SJSA1 (cell line): ENCODE results near the gene GNAS-AS1. TPM values are rescaled to one million over a fixed set of nuclear protein-coding genes. Genes with fewer than 3 reads are reported as not detected.

Experiments used
- DNase-seq, 2 experiments: peaks; one replicate each; pipeline ENCODE4 v3.0.0-alpha.2; 2015 to 2020; ENCODE audit warnings: low spot score in 2 of 2, low read depth in 1 of 2
- H3K27ac ChIP-seq: fragments of 250-450 bp; sonication (Bioruptor Pico); 2 replicates; pipeline ENCODE4 v1.5.1; 2020; ENCODE audit warnings: mild to moderate bottlenecking, moderate library complexity
- H3K27me3 ChIP-seq: fragments of 250-450 bp; sonication (Bioruptor Pico); replicated peaks from 2 replicates; pipeline ENCODE4 v1.5.1; 2020; ENCODE audit warnings: mild to moderate bottlenecking, moderate library complexity
- H3K36me3 ChIP-seq: fragments of 250-450 bp; sonication (Bioruptor Pico); 2 replicates; pipeline ENCODE4 v1.5.1; 2020; ENCODE audit warnings: mild to moderate bottlenecking
- H3K4me1 ChIP-seq: fragments of 250-450 bp; sonication (Bioruptor Pico); replicated peaks from 2 replicates; pipeline ENCODE4 v1.6.1; 2021; ENCODE audit warnings: mild to moderate bottlenecking
- H3K4me3 ChIP-seq: fragments of 250-450 bp; sonication (Bioruptor Pico); 2 replicates; pipeline ENCODE4 v1.5.1; 2020; ENCODE audit warnings: mild to moderate bottlenecking
- H3K9me3 ChIP-seq: fragments of 250-450 bp; sonication (Bioruptor Pico); replicated peaks from 2 replicates; pipeline ENCODE4 v1.5.1; 2020; ENCODE audit warnings: mild to moderate bottlenecking
- total RNA-seq: library from RNA; depleted of rRNA; stranded (reverse); fragments of >200 nt; shearing (Covaris generic); gene quantifications from 2 replicates; pipeline ENCODE4 v1.2.3, GENCODE V29; 2014

GNAS-AS1 gene
- total RNA-seq, 1 experiment from 2014 or later, result not detected

DNA sequence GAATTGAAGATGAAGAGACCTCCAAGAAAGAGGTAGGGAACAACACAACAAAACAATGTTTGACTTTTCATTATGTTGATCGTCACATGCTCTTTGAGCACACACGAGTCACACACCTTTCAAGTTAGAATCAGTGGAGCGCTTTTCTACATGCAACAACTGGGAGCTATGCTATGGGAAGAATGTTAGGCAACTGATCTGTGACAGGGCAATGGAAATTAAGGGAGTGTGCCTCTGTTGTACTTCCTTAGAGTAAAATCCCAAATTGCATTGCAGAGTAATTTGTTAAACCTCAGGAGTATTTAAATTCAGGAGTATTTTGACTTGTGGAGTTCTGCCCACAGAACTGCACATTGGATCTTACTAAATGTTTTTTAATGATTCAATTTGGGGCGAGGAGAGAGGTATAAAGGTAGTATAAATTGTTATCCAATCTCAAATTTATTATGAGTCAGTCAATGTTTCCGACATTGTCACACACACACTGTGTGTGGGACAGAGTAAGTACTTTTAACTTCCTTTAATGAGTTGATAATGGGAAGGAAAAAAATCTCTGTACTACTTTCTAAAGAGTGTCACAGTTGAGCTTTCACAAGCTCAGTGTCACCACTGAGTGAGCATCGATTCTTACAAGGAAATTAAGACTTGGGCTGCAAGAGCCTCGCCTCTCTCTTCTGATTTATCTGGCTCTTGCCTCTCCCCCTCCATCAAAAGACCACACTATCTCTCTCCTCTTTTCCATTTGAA, 12.5 kb upstream of the GNAS-AS1 start:
- Histone ChIP-seq H3K27me3 (peaks cover 23% of the 10 kb centered on the region), H3K4me3 (no peak overlapping the region), H3K36me3 (no peaks in the 10 kb centered on the region), H3K27ac (no peak overlapping the region), H3K9me3 (no peaks in the 10 kb centered on the region), H3K4me1 (no peaks in the 10 kb centered on the region)
- no peak for DNase-seq

DNA sequence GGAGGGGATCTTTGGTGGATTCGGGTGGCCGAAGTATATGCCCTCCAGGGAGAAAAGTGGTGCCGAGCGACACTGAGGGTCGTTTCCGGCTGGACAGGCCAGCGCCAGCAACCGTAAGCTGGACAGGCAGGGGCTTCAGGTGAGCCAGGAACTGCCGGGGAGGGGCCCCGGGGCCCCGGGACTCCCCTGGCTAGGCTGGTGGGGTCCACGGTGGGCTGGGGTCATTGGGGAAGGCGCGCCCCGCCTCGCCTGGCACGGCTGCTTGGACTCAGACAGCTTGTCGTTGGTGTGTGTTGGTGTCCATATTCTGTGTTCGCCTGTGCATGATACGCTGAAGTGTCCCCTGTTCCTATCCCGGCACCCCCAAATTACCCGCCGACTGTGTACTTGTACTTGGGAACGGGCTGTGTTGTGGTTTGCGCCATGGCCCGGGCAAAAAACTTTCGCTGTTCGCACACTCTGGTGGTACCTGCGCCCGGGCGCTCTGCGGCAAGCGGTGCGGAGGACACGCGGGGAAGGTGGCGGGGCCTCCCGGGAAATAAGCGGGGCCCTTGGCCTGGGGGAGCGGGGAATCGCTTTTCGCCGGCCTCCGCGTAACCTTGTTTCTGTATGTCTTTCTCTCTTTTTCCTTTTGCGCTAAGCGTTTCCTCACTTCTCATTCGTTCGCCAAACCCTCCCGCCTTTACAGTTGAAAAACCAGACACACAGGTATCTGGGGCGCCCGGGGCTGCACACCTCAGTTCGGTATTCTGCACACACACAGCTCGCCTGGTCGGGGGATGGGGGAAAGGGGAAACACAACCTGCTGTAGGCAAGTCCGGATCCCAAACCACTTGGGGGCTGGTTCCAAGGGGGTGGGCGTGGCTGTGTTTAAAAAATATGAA, 5.0 kb upstream of the GNAS-AS1 start:
- H3K27ac ChIP-seq, result no peak overlapping the region
- H3K36me3 ChIP-seq, result no peaks in the 10 kb centered on the region
- no peak for DNase-seq
- peaks cover 16% of the 10 kb centered on the region; the same call in 1 of the 2 replicates for H3K9me3 ChIP-seq
- peaks cover 42% of the 10 kb centered on the region for H3K27me3 ChIP-seq
- H3K4me3 ChIP-seq, result no peak overlapping the region
- peaks cover 5% of the 10 kb centered on the region for H3K4me1 ChIP-seq

DNA sequence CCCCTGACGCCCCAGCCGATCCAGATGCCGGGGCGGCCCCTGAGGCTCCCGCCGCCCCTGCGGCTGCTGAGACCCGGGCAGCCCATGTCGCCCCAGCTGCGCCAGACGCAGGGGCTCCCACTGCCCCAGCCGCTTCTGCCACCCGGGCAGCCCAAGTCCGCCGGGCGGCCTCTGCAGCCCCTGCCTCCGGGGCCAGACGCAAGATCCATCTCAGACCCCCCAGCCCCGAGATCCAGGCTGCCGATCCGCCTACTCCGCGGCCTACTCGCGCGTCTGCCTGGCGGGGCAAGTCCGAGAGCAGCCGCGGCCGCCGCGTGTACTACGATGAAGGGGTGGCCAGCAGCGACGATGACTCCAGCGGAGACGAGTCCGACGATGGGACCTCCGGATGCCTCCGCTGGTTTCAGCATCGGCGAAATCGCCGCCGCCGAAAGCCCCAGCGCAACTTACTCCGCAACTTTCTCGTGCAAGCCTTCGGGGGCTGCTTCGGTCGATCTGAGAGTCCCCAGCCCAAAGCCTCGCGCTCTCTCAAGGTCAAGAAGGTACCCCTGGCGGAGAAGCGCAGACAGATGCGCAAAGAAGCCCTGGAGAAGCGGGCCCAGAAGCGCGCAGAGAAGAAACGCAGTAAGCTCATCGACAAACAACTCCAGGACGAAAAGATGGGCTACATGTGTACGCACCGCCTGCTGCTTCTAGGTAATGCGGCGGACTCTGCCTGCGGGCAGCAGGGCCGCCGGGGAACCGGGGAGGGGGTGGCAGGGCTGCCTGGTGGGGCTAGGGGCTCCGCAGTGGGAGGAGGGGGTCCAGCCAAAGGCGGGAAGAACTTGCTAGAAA, 4.2 kb upstream of the GNAS-AS1 start:
- Histone ChIP-seq H3K4me1 (peaks cover 5% of the 10 kb centered on the region), H3K4me3 (no peak overlapping the region), H3K27me3 (peaks cover 36% of the 10 kb centered on the region), H3K36me3 (no peaks in the 10 kb centered on the region), H3K27ac (no peak overlapping the region), H3K9me3 (peaks cover 16% of the 10 kb centered on the region; the same call in 1 of the 2 replicates)
- no peak for DNase-seq

DNA sequence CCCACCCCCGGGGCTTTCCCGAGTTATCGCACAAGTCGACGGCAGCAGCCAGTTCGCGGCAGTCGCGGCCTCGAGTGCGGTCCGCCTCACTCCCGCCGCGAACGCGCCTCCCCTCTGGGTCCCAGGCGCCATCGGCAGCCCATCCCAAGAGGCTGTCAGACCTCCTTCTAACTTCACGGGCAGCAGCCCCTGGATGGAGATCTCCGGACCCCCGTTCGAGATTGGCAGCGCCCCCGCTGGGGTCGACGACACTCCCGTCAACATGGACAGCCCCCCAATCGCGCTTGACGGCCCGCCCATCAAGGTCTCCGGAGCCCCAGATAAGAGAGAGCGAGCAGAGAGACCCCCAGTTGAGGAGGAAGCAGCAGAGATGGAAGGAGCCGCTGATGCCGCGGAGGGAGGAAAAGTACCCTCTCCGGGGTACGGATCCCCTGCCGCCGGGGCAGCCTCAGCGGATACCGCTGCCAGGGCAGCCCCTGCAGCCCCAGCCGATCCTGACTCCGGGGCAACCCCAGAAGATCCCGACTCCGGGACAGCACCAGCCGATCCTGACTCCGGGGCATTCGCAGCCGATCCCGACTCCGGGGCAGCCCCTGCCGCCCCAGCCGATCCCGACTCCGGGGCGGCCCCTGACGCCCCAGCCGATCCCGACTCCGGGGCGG, 3.4 kb upstream of the GNAS-AS1 start:
- H3K27ac ChIP-seq, result no peak overlapping the region
- H3K36me3 ChIP-seq, result no peaks in the 10 kb centered on the region
- H3K4me1 ChIP-seq, result peaks cover 5% of the 10 kb centered on the region
- peaks cover 16% of the 10 kb centered on the region; the same call in 1 of the 2 replicates for H3K9me3 ChIP-seq
- DNase-seq, result no peak
- H3K4me3 ChIP-seq, result no peak overlapping the region
- H3K27me3 ChIP-seq, result peaks cover 35% of the 10 kb centered on the region

DNA sequence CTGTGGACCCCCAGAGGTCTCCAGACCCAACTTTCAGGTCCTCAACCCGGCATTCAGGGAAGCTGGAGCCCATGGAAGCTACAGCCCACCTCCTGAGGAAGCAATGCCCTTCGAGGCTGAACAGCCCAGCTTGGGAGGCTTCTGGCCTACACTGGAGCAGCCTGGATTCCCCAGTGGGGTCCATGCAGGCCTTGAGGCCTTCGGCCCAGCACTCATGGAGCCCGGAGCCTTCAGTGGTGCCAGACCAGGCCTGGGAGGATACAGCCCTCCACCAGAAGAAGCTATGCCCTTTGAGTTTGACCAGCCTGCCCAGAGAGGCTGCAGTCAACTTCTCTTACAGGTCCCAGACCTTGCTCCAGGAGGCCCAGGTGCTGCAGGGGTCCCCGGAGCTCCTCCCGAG, 2.8 kb upstream of the GNAS-AS1 start:
- Histone ChIP-seq H3K4me3 (no peak overlapping the region), H3K4me1 (peaks cover 5% of the 10 kb centered on the region), H3K27me3 (peaks cover 35% of the 10 kb centered on the region), H3K9me3 (peaks cover 16% of the 10 kb centered on the region; the same call in 1 of the 2 replicates), H3K27ac (no peak overlapping the region), H3K36me3 (no peaks in the 10 kb centered on the region)
- no peak for DNase-seq

DNA sequence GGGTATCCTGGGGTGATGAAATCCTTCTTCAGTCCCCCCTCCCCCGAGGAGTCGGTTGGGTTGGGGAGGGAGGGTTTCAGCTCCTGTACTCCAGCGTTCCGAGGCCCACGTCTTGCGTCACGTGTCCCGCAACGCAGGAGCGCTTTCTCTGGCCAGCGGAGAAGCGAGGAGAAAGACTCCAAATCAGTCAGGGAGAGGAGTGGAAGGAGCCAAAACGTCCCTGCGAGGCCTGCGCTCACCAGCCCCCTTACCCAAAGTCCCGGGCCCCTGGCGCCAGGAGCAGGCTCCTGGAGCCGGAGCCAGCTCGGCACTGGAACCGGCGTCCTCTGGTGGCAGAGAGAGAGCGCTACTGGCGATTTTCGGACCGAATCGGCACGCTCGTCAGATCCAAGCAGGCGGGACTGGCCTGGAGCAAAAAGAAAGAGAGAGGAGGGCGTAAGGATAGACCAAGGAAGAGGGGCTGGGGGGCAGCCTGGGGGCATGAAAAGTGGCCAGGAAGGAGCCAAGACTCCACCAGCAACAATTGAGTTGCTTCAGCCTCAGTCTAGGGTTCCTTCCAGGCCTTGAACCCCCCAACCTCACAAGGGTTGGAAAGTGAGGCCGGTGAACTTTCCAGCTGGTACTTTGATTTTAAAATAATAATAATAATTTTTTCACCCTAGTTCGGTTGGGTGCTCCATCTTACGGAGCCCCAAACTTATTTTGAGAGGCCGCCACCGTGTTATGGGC, 2.0 kb upstream of the GNAS-AS1 start, which contains the start of gene GNAS:
TSS of gene GNAS (plus strand) at position 174 of the 729 bp plus-strand sequence.
- Histone ChIP-seq H3K4me3 (no peak within 1 kb of the TSS), H3K36me3 (no peaks in the 10 kb centered on the region), H3K4me1 (peaks cover 5% of the 10 kb centered on the region), H3K27me3 (peaks cover 35% of the 10 kb centered on the region), H3K9me3 (peaks cover 16% of the 10 kb centered on the region; the same call in 1 of the 2 replicates), H3K27ac (no peak within 1 kb of the TSS)
- no peak for DNase-seq

DNA sequence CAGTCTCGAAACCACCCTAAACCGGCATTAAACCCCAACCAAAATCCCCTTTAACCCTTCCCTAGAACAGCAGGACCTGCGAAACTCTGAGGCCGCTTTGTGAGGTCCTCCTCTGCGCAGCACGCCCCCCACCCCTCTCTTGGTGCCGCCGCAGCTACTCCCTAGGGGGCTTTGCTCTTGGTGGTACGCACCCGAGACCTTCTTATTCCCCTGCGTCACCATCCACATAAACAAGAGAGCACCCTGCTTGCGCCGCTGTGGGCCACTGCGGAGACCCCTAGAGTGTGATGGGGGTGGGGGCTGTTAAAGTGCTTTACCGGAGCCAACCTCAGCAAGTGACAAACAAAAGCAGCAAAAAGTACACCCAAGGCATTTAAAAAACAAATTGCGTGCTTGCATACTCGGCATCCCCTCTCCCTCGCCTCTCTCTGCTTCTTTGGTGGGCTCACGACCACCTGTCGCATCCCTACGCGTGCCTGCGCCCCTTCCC, 1.3 kb upstream of the GNAS-AS1 start:
- Histone ChIP-seq H3K9me3 (peaks cover 16% of the 10 kb centered on the region; the same call in 1 of the 2 replicates), H3K36me3 (no peaks in the 10 kb centered on the region), H3K4me1 (peaks cover 5% of the 10 kb centered on the region), H3K27me3 (peaks cover 38% of the 10 kb centered on the region), H3K4me3 (no peak overlapping the region), H3K27ac (no peak overlapping the region)
- no peak for DNase-seq

DNA sequence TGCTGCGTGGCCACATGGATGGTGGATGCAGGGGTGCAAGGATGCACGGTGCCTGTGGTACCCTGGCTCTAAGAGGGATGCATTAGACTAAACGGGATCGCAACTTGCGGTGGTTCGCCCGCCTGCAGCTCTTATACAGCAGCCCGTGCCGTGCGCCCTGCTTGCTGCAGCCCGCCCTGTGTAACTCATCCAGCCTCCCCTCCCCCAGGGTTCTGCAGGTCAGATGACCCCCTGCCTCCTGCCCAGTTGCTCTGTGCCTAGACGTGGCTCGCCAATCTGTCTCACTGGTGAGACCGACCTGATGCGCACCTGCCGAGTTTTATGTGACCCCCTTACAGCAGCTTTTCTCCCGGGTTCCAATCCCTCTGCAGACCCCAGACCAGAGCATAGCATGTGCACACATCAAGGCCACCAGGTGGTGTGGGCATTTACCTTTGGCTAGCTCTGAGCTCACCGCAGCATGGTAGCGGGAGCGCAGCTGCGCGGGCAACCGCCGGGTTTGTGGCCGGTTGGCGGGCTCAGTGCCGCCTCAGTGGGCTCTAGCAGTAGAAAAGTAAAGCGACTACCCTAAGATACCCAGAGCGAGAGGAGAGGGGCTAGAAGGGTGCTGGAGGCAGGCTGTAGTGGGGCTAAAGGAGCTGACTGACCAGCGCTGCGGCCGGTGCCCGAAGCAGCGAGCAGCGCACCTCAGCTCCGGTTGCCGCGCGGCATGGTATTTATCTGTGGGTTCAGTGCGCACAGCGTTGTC, 693 bp upstream of the GNAS-AS1 start:
- Histone ChIP-seq H3K27ac (no peak overlapping the region), H3K9me3 (peaks cover 16% of the 10 kb centered on the region; the same call in 1 of the 2 replicates), H3K36me3 (no peaks in the 10 kb centered on the region), H3K4me1 (peaks cover 5% of the 10 kb centered on the region), H3K4me3 (no peak overlapping the region), H3K27me3 (peaks cover 40% of the 10 kb centered on the region)
- no peak for DNase-seq

DNA sequence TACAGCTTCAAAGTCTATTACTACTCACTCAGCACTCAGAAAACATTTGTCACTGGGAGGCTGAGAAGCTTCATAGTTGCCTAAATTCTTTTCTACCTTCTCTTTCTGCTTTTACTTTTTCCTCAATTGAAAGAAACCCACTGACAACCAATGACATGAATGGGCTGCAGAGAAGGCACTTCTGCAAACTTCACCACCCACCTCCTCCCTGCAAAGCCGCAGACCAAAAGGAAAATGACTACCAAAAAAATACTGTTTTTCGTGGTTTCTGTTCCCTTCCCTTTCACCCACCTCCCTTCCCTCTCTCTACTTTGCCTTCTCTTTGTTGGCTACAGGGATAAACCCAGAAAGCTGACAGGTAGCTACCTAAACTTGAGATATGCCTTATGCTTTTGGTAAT, 3.2 kb downstream of the GNAS-AS1 start:
- DNase-seq, result no peak
- no peaks in the 10 kb centered on the region for H3K4me1 ChIP-seq
- peaks cover 9% of the 10 kb centered on the region; the same call in 1 of the 2 replicates for H3K9me3 ChIP-seq
- H3K27ac ChIP-seq, result no peak overlapping the region
- H3K4me3 ChIP-seq, result no peak overlapping the region
- H3K36me3 ChIP-seq, result no peaks in the 10 kb centered on the region
- peaks cover 46% of the 10 kb centered on the region for H3K27me3 ChIP-seq

DNA sequence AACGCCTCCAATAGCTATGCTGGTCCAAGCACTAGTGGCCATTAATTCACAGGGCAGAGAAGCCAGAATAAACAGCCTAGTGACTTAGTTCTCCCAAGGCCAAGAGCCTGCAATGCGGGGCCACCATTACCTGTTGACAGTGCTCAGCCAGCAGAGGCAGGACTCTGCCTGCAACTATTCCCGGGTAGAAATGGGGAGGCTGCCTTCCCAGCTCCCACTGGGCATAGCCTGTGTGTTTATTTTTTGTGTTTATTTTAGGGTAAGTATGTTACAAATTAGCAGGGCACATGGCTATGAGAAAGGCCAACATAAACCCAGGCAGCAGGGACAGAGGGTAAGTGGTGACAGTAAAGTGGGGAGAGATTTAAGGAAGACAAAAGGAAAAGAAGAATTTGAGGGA, 5.0 kb downstream of the GNAS-AS1 start:
- H3K4me1 ChIP-seq, result no peaks in the 10 kb centered on the region; the same call in 1 of the 2 replicates
- H3K27ac ChIP-seq, result no peak overlapping the region
- H3K27me3 ChIP-seq, result peaks cover 55% of the 10 kb centered on the region
- H3K36me3 ChIP-seq, result no peaks in the 10 kb centered on the region
- DNase-seq, result no peak
- H3K9me3 ChIP-seq, result 0 out of 2 replicates have a peak, but pooled peaks cover 9% of the 10 kb centered on the region
- H3K4me3 ChIP-seq, result no peak overlapping the region

DNA sequence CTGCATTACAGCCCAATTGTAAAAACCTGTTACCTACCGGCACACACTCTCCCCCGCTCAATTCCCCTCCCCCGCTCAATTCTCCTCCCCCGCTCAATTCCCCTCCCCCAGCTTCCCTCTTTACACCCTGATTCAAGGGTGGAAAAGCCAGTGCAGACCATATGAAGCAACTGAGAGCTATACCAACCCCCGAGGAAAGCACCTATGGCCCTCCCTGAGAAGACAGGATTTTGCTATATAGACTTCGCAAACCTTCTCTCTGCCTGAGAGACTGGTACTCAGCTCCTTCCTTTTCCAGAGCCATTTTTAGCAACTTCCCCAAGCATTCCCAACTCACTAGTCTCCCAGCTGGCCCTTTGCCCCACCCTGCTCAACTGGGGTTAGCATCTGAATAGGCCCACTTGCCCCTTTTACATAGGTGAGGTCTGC, 7.6 kb downstream of the GNAS-AS1 start:
- H3K4me1 ChIP-seq, result peaks cover 18% of the 10 kb centered on the region
- no peak for DNase-seq
- H3K27ac ChIP-seq, result no peak overlapping the region
- H3K27me3 ChIP-seq, result peaks cover 67% of the 10 kb centered on the region
- 0 out of 2 replicates have a peak, but pooled peaks cover 11% of the 10 kb centered on the region for H3K9me3 ChIP-seq
- no peak overlapping the region for H3K4me3 ChIP-seq
- no peaks in the 10 kb centered on the region for H3K36me3 ChIP-seq

DNA sequence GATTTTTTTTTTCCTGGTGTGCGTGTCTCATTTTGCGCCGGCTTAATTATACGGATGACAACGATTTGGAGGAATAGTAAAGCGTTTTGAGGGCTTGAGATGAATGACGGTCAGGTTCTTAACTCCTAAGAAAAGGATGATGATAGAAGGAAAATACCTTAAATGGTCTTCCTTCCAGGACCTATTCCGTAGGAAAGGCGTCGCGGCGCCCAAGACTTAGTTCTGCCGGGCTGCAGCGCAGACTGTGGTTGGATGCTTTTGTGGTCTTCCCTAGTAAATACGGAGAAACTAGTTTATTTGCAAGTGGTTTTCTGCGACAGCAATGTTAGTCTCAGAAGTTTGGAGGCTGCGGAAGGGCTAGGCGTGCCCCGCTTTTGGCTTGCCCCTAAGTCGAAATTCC, 8.4 kb downstream of the GNAS-AS1 start:
- Histone ChIP-seq H3K27me3 (peaks cover 62% of the 10 kb centered on the region), H3K36me3 (no peaks in the 10 kb centered on the region), H3K4me3 (no peak overlapping the region), H3K27ac (no peak overlapping the region), H3K4me1 (peaks cover 18% of the 10 kb centered on the region), H3K9me3 (0 out of 2 replicates have a peak, but pooled peaks cover 11% of the 10 kb centered on the region)
- DNase-seq, result no peak
